ENCODE results near the gene TIGD6. TPM values are rescaled to one million over a fixed set of nuclear protein-coding genes. Genes with fewer than 3 reads are reported as not detected.

Gene TIGD6
- total and polyA plus RNA-seq, 12 donors, result 5.4 to 10.5 (median 8.0) TPM

- peak in 1 of 2 donors; percentile 38 for TF ChIP-seq POLR2A (IDR thresholded peaks at IDR 0.05)
- TF ChIP-seq CTCF (IDR thresholded peaks at IDR 0.05), result peak; percentile 52 to 81 (median 72)
- peak; percentile 45 to 84 (median 74) for DNase-seq
- peak overlapping the region in 3 of 4 donors; percentile 61 to 94 (median 83) for H3K4me3 ChIP-seq
- H3K36me3 ChIP-seq (replicated peaks in 1 of 2), result peaks cover 0 to 21% of the 10 kb centered on the region in 2 donors
- H3K4me1 ChIP-seq (replicated peaks in 1 of 2), result peaks cover 20 to 36% of the 10 kb centered on the region in 2 donors
- H3K27me3 ChIP-seq, result no peaks in the 10 kb centered on the region
- no peaks in the 10 kb centered on the region for H3K9me3 ChIP-seq (replicated peaks in 1 of 3)
- intact Hi-C loops (cut with DNase I), result no loop called here
- 9 to 12% (median 11%) methylated on average over 8 of the region's 8 CpGs for WGBS, 4 donors
- peak overlapping the region; percentile 82 to 99 (median 91) for H3K27ac ChIP-seq
Measured at GRCh38 chr5:150001660-150002486, 1.4 kb upstream of the TIGD6 start.

- H3K4me3 ChIP-seq, result peak overlapping the region; percentile 52 to 94 (median 72)
- peaks cover 0 to 16% of the 10 kb centered on the region in 2 donors for H3K36me3 ChIP-seq (replicated peaks in 1 of 2)
- WGBS, 4 donors, result 0 to 3% (median 1%) methylated on average over 7 to 44 of the region's 44 CpGs
- no peaks in the 10 kb centered on the region for H3K9me3 ChIP-seq (replicated peaks in 1 of 3)
- peaks cover 20 to 36% of the 10 kb centered on the region in 2 donors for H3K4me1 ChIP-seq (replicated peaks in 1 of 2)
- intact Hi-C loops (cut with DNase I), result no loop called here
- no peaks in the 10 kb centered on the region for H3K27me3 ChIP-seq
- TF ChIP-seq CTCF (IDR thresholded peaks at IDR 0.05) (peak in 1 of 6 experiments; percentile 0), POLR2A (IDR thresholded peaks at IDR 0.05) (no peak)
- DNase-seq, result peak; percentile 54 to 73 (median 63)
- H3K27ac ChIP-seq, result peak overlapping the region; percentile 82 to 99 (median 91)
Measured at GRCh38 chr5:150000990-150001659, 671 bp upstream of the TIGD6 start.

- DNase-seq, result no peak
- whole genome bisulfite sequencing, 4 donors, result 11 to 17% (median 12%) methylated on average over 7 of the region's 7 CpGs
- Histone ChIP-seq H3K4me1 (replicated peaks in 1 of 2) (peaks cover 20 to 36% of the 10 kb centered on the region in 2 donors), H3K9me3 (replicated peaks in 1 of 3) (no peaks in the 10 kb centered on the region), H3K27me3 (no peaks in the 10 kb centered on the region), H3K36me3 (replicated peaks in 1 of 2) (peaks cover 0 to 16% of the 10 kb centered on the region in 2 donors), H3K4me3 (peak overlapping the region; percentile 52 to 94 (median 72)), H3K27ac (peak overlapping the region; percentile 82 to 99 (median 91))
- intact Hi-C loops (cut with DNase I), result no loop called here
- TF ChIP-seq POLR2A (IDR thresholded peaks at IDR 0.05) (no peak), CTCF (IDR thresholded peaks at IDR 0.05) (no peak)
Measured at GRCh38 chr5:149999866-150000255, 593 bp downstream of the TIGD6 start.

GRCh38 chr5:149999359-149999758 is 1.1 kb downstream of the TIGD6 start:
- peak overlapping the region in 3 of 5 donors; percentile 90 to 93 (median 91) for H3K27ac ChIP-seq
- intact Hi-C loops (cut with DNase I), result no loop called here
- H3K9me3 ChIP-seq (replicated peaks in 1 of 3), result no peaks in the 10 kb centered on the region
- peaks cover 0 to 14% of the 10 kb centered on the region in 2 donors for H3K36me3 ChIP-seq (replicated peaks in 1 of 2)
- TF ChIP-seq POLR2A (IDR thresholded peaks at IDR 0.05) (no peak), CTCF (IDR thresholded peaks at IDR 0.05) (no peak)
- peaks cover 20 to 36% of the 10 kb centered on the region in 2 donors for H3K4me1 ChIP-seq (replicated peaks in 1 of 2)
- DNase-seq, result no peak
- H3K27me3 ChIP-seq, result no peaks in the 10 kb centered on the region
- WGBS, 4 donors, result 67 to 72% (median 70%) methylated on average over 3 of the region's 3 CpGs
- peak overlapping the region in 2 of 4 donors; percentile 83 to 94 for H3K4me3 ChIP-seq
